GM10248 (cell line): ENCODE measurements around the gene SLC25A36.
"Not testable (repeated sequence)": the region's sequence is repeated elsewhere in the genome, so short reads cannot be mapped to it uniquely, and the experiment has no call there.

Experiments used
- CTCF ChIA-PET: fragments of 300-600 bp; sonication (Branson Sonifier 250); formaldehyde crosslinking; extraction: SDS; loops from one replicate; lab custom pipeline; 2021; ENCODE audit warnings: antibody characterized with exemption; lab: Yijun Ruan, JAX
- POLR2A ChIA-PET: fragments of 350-650 bp; sonication (Branson Sonifier 250); formaldehyde crosslinking; extraction: SDS; loops from one replicate; lab custom pipeline; 2020; ENCODE audit warnings: antibody characterized with exemption; lab: Yijun Ruan, JAX
- DNase-seq: peaks from one replicate; pipeline ENCODE4 v3.0.0; 2012; ENCODE audit errors: extremely low spot score
- TF ChIP-seq, protein P1 (sequence below): IDR thresholded peaks from 2 replicates; pipeline ENCODE4 v1.5.1; 2012; ENCODE audit warnings: mild to moderate bottlenecking, low read depth; ENCODE audit errors: extremely low read depth, missing control alignments, control extremely low read depth

The SLC25A36 gene

DNA sequence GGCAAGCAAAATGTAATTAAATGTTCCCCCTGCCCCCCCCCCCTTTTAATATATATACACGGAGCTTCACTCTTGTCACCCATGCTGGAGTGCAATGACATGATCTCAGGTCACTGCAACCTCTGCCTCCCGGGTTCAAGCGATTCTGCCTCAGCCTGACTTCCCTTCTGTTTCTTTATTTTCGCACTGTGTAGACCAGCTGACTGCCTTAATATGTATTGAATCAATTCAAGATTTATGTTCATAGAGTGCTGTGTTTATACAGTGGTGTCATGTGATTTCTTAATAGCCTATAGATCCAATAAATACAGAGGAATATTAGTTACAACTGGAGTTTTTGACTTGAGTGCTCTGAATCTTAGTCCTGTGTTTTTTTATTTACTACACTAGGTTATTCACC lies 39.0 kb downstream of the SLC25A36 start:
- ChIA-PET POLR2A (no interaction called here), CTCF (interaction anchor here (1.5 kb wide), 1 partner anchor 20 kb away, joined by 4 read pairs; no protein-coding TSS in a partner anchor)

DNA sequence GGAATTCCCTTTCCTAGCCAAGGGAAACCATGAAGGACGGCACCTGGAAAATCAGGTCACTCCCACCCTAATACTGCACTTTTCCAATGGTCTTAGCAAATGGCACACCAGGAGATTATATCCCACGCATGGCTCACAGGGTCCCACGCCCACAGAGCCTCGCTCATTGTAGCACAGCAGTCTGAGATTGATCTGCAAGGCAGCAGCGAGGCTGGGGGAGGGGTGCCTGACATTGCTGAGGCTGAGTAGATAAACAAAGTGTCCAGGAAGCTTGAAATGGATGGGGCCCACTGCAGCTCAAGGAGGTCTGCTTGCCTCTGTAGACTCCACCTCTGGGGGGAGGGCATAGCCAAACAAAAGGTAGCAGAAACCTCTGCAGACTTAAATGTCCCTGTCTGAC lies 46.2 kb downstream of the SLC25A36 start:
- DNase-seq, POLR2A ChIA-PET: not testable (repeated sequence)
- CTCF ChIA-PET, result interaction anchor here (3.2 kb wide), 1 partner anchor 12 kb away, joined by 13 read pairs; no protein-coding TSS in a partner anchor

More for the DNA sequence above, 39.0 kb downstream of the SLC25A36 start:
- TF ChIP-seq, protein P1, sequence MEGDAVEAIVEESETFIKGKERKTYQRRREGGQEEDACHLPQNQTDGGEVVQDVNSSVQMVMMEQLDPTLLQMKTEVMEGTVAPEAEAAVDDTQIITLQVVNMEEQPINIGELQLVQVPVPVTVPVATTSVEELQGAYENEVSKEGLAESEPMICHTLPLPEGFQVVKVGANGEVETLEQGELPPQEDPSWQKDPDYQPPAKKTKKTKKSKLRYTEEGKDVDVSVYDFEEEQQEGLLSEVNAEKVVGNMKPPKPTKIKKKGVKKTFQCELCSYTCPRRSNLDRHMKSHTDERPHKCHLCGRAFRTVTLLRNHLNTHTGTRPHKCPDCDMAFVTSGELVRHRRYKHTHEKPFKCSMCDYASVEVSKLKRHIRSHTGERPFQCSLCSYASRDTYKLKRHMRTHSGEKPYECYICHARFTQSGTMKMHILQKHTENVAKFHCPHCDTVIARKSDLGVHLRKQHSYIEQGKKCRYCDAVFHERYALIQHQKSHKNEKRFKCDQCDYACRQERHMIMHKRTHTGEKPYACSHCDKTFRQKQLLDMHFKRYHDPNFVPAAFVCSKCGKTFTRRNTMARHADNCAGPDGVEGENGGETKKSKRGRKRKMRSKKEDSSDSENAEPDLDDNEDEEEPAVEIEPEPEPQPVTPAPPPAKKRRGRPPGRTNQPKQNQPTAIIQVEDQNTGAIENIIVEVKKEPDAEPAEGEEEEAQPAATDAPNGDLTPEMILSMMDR, result no peak
- DNase-seq, result no peak

DNA sequence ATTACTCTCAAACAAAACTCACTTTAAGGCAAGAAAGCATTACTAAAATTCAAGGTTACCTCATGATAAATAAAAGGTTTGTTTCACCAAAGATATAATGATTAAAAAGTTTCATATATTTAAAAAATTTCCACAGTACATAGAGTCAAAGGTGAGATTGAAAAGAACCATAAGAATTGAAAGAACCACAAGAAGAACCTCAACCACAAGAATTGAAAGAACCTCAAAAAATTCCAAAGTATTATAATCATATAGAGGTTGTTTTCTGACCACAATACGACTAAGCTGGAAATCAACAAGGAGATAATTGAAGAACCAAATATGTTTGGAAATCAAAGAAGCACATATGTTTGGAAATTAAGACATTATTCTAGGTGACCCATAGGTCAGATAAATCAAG lies 52.7 kb downstream of the SLC25A36 start:
- TF ChIP-seq, protein P1, result no peak
- DNase-seq, result no peak
- POLR2A ChIA-PET, result no interaction called here
- CTCF ChIA-PET, result interaction anchor here (1.2 kb wide), 1 partner anchor 121 kb away, joined by 3 read pairs; no protein-coding TSS in a partner anchor

DNA sequence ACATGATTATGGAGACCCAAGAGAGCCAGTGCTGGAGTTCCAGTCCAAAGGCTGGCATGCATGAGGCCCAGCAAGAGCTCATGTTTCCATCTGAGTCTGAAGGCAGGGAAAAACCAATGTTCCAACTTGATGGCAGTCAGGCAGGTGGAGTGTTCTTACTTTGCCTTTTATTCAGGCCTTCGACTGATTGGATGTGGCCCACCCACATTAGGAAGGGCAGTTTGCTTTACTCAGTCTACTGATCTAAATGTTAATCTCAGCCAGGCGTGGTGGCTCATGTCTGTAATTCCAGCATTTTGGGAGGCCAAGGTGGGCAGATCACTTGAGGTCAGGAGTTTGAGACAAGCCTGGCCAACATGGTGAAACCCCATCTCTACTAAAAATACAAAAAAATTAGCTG lies 53.2 kb downstream of the SLC25A36 start:
- POLR2A ChIA-PET, DNase-seq: not testable (repeated sequence)
- CTCF ChIA-PET, result interaction anchor here (1.2 kb wide), 1 partner anchor 121 kb away, joined by 3 read pairs; no protein-coding TSS in a partner anchor

DNA sequence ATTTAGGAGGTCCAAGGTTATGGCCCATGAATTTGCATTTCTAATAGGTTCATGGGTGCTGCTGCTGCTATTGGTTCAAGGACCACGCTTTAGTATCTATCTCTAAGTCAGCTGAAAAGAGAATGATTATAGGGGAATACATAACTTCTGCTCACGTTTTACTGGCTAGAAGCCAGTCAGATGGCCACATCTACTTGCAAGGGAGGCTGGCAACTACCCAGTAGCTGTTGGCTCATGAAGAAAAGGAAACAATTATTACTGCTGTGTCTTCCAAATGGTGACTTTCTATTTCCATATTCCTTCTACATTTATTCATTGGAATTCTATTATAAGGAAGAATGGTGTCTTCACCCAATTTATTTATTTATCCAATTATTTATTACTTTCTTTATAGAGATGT lies 54.2 kb downstream of the SLC25A36 start:
- TF ChIP-seq, protein P1, result no peak
- ChIA-PET CTCF (interaction anchor here (5.2 kb wide), 1 partner anchor 17 kb away, joined by 67 read pairs; no protein-coding TSS in a partner anchor), POLR2A (no interaction called here)
- no peak for DNase-seq

DNA sequence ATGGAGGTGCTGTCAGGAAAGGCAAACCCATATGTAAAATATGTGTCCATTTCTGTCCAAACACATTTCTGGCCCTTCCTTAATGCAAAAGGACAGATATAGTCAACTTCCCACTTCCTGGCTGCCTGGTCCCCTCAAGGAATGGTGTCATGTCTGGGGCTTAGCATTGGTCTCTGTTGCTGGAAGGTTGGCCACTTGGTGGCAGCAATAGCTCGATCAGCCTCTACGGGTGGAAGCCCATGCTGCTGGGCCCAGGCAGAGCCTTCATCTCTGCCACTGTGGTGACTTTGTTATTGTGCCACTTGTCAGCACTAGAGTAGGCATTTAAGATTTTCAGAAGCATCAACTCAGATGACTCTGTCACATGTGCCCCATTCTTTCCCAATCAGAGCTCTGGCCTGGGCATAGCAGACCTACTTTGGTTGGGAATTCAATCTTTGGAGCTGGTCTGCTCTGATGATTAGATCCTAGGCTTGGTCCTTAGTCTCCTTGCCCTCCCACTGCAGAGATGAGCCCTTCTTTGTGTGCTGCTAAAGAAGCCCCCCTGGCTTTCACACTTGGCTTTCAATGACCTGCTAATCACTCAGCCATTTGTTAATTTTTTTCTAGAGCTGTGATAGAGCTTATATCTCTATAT lies 58.5 kb downstream of the SLC25A36 start:
- ChIA-PET CTCF (interaction anchor here (0.6 to 5.2 kb wide), 28 partner anchors 9 to 739 kb away, joined by 3 to 67 read pairs (median 4); partner anchors contain the start of gene RNF7), POLR2A (no interaction called here)
- DNase-seq, result peak; percentile 44
- TF ChIP-seq, protein P1, result peak; percentile 66

DNA sequence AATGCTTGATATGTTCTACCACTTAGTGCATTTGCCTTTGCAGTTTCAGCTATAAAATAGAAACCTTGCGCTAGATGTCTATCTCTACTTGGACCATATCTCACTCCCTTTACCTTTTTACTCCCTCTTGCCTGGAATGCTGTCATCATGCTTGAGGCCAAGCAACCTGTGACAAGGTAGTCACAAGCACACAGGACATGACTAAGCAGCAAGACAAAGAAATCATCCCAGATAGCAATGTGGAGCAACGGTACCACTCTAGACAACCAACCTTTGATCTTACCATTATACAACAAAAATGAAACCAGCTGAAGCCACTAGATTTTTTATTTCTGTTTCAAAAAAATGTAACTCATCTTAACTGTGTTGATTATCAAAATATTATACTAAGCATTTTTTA lies 59.0 kb downstream of the SLC25A36 start:
- ChIA-PET POLR2A (no interaction called here), CTCF (interaction anchor here (0.6 to 5.2 kb wide), 28 partner anchors 9 to 738 kb away, joined by 3 to 67 read pairs (median 4); partner anchors contain the start of gene RNF7)
- DNase-seq, result no peak
- TF ChIP-seq, protein P1, result no peak
